Nephron progenitor cell (in vitro differentiated cells): Measurements from ENCODE around the gene DHRS1.
A peak's percentile ranks its signal among the peaks of the same experiment; 100 is the strongest.

Source experiments
- DNase-seq: peaks from one replicate; pipeline ENCODE4 v3.0.0; 2021
- H3K27ac Mint-ChIP-seq: 2 replicates; pipeline ENCODE4 v1.8.0; 2021; ENCODE audit warnings: mild to moderate bottlenecking, moderate library complexity, mixed read lengths
- H3K27me3 Mint-ChIP-seq: 2 replicates; pipeline ENCODE4 v1.8.0; 2021; ENCODE audit warnings: mild to moderate bottlenecking, low read depth, mixed read lengths; ENCODE audit not compliant: poor library complexity
- H3K36me3 Mint-ChIP-seq: 2 replicates; pipeline ENCODE4 v1.8.0; 2021; ENCODE audit warnings: low read depth, mixed read lengths
- H3K4me1 Mint-ChIP-seq: 2 replicates; pipeline ENCODE4 v1.8.0; 2021; ENCODE audit warnings: mixed read lengths
- H3K4me3 Mint-ChIP-seq: 2 replicates; pipeline ENCODE4 v1.8.0; 2021; ENCODE audit warnings: mild to moderate bottlenecking, moderate library complexity, mixed read lengths
- H3K9me3 Mint-ChIP-seq: 2 replicates; pipeline ENCODE4 v1.8.0; 2021; ENCODE audit warnings: mild to moderate bottlenecking, moderate library complexity, mixed read lengths
- TF ChIP-seq, protein P1 (sequence below): fragments of 200-600 bp; sonication (generic); IDR thresholded peaks from 2 replicates; pipeline ENCODE4 v1.5.0; 2021; ENCODE audit warnings: antibody characterized with exemption

The DHRS1 gene

DNA sequence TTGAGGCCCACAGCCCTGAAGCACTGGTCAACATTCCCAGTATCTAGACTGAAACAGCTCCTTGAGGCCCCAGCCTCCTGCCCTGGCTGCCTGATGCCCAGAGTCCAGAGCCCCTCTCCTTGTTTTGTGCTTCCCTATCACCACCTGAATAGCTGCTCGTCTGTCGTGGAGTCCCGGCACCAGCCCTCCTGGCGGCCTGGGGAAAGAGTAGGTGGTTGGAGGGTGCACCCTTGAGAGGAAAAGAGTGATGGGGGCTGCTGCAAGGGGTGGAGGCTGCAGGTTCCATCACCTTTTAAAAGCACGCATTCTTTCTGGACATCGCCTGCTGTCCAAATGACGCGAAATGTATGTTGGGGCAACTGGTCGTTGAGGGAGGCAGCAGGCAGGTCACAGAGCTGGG lies 31.4 kb downstream of the DHRS1 start:
- no peak overlapping the region for H3K27ac Mint-ChIP-seq
- H3K36me3 Mint-ChIP-seq = peaks cover 10% of the 10 kb centered on the region
- no peak overlapping the region for H3K4me3 Mint-ChIP-seq
- peaks cover 6% of the 10 kb centered on the region for H3K27me3 Mint-ChIP-seq
- TF ChIP-seq, protein P1, sequence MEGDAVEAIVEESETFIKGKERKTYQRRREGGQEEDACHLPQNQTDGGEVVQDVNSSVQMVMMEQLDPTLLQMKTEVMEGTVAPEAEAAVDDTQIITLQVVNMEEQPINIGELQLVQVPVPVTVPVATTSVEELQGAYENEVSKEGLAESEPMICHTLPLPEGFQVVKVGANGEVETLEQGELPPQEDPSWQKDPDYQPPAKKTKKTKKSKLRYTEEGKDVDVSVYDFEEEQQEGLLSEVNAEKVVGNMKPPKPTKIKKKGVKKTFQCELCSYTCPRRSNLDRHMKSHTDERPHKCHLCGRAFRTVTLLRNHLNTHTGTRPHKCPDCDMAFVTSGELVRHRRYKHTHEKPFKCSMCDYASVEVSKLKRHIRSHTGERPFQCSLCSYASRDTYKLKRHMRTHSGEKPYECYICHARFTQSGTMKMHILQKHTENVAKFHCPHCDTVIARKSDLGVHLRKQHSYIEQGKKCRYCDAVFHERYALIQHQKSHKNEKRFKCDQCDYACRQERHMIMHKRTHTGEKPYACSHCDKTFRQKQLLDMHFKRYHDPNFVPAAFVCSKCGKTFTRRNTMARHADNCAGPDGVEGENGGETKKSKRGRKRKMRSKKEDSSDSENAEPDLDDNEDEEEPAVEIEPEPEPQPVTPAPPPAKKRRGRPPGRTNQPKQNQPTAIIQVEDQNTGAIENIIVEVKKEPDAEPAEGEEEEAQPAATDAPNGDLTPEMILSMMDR = no peak
- no peaks in the 10 kb centered on the region for H3K9me3 Mint-ChIP-seq
- no peak for DNase-seq
- H3K4me1 Mint-ChIP-seq = peaks cover 22% of the 10 kb centered on the region

GRCh38 chr14:24267516-24267915 lies 32.1 kb downstream of the DHRS1 start:
- no peak for DNase-seq
- no peak overlapping the region for H3K4me3 Mint-ChIP-seq
- TF ChIP-seq, protein P1 = no peak
- H3K27ac Mint-ChIP-seq = no peak overlapping the region
- H3K9me3 Mint-ChIP-seq = no peaks in the 10 kb centered on the region
- H3K27me3 Mint-ChIP-seq = peaks cover 6% of the 10 kb centered on the region
- H3K36me3 Mint-ChIP-seq = peaks cover 10% of the 10 kb centered on the region
- H3K4me1 Mint-ChIP-seq = peaks cover 18% of the 10 kb centered on the region

DNA sequence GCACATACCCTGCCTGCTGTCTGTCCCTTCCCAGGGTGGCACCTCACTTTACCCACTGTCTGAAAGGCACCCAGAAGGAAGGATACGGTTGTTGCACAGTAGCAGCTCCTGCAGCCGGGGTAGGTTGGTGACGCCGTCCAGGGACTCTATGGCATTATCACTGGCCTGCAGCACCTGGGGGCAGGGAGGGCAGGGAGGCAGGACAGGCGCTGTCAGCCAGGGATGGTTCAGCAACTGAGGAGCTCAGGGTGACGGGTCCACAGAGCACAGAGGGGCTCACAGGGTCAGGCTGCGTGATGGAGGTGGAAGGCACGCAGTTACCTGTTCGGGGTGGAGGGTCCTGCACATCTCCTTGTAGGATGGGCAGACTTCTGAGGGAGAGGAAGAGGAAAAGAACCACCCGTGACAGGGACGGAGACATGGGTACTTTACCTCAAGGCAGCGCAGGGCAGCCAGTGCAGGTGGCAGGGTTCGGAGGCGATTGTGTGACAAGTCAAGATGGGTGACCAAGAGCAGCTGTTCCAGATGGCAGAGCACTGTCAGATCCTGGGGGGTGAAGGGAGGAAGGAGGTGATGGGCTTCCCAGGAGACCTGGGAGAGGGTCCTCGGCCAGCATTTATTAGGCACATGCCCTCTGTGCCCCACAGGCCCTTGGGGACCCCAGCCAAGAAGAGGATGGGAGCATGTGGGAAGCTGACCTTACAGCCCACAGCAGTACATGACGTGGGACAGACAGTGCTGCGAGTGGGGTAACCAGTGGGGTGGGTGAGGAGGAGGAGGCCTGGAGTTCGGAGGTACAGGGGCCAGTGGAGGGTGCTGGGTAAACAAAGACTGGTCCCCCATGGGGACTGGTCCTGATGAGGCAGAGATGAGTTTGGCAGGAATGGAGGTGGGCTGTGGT lies 33.0 kb downstream of the DHRS1 start:
- TF ChIP-seq, protein P1 = no peak

GRCh38 chr14:24264298-24264697 lies 35.3 kb downstream of the DHRS1 start:
- Mint-ChIP-seq H3K4me3 (no peak overlapping the region), H3K27ac (peak overlapping the region; percentile 42), H3K36me3 (peaks cover 10% of the 10 kb centered on the region), H3K27me3 (peaks cover 3% of the 10 kb centered on the region), H3K9me3 (no peaks in the 10 kb centered on the region), H3K4me1 (peaks cover 6% of the 10 kb centered on the region)
- TF ChIP-seq, protein P1 = no peak
- no peak for DNase-seq

More for the DNA sequence above, 33.0 kb downstream of the DHRS1 start:
- Mint-ChIP-seq H3K4me3 (no peak overlapping the region), H3K4me1 (peaks cover 9% of the 10 kb centered on the region), H3K9me3 (no peaks in the 10 kb centered on the region), H3K36me3 (peaks cover 10% of the 10 kb centered on the region), H3K27ac (peak overlapping the region; percentile 62), H3K27me3 (peaks cover 2% of the 10 kb centered on the region)
- DNase-seq = no peak

DNA sequence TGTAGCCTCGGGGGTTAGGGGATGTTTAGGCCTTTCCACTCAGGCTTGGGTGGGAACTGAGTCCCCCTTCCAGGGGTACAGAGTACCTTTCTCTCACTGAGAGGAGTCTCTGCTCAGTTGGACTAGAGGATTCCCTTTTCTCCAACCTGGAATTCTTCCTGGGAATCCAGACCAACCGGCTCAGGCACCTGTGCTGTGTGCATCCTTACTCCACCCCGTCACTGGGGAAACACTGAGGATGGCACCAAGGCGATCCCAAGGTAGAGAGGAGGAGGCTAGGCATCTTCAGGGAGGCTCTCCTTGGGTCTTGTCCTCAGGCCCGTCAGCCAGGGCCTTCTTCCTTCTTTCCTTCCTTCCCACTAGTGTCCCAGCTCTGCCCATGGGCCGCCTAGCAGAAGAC lies 35.7 kb downstream of the DHRS1 start:
- H3K9me3 Mint-ChIP-seq = no peaks in the 10 kb centered on the region
- H3K36me3 Mint-ChIP-seq = peaks cover 10% of the 10 kb centered on the region
- no peak for DNase-seq
- no peak overlapping the region for H3K4me3 Mint-ChIP-seq
- peaks cover 2% of the 10 kb centered on the region for H3K27me3 Mint-ChIP-seq
- no peak overlapping the region for H3K27ac Mint-ChIP-seq
- H3K4me1 Mint-ChIP-seq = peaks cover 6% of the 10 kb centered on the region
- TF ChIP-seq, protein P1 = no peak
